HFF-Myc (cell line): ENCODE data around the gene CABP7.
"Not testable (repeated sequence)": the region's sequence is repeated elsewhere in the genome, so short reads cannot be mapped to it uniquely, and the experiment has no call there.

ENCODE experiments used
- DNase-seq: peaks from one replicate; pipeline ENCODE4 v3.0.0-alpha.2; 2011; ENCODE audit warnings: low read depth; ENCODE audit errors: extremely low read depth
- H3K4me3 ChIP-seq: replicated peaks from 2 replicates; pipeline ENCODE4 v1.5.1; 2011; ENCODE audit warnings: low read depth, mild to moderate bottlenecking, control low read depth, low read length
- CTCF ChIP-seq: IDR thresholded peaks from 2 replicates; pipeline ENCODE4 v1.5.1; 2012; ENCODE audit warnings: mild to moderate bottlenecking, low read depth, low read length, control low read depth; ENCODE audit errors: missing control alignments

Gene CABP7

GRCh38 chr22:29750559-29751538 is 31.0 kb downstream of the CABP7 start:
- TF ChIP-seq CTCF: no peak
- no peak overlapping the region for H3K4me3 ChIP-seq
- no peak for DNase-seq

- no peak overlapping the region for H3K4me3 ChIP-seq
- no peak for DNase-seq
These were observed 31.9 kb downstream of the CABP7 start for GRCh38 chr22:29751669-29752068.

GRCh38 chr22:29753808-29754657 is 34.2 kb downstream of the CABP7 start:
- no peak for DNase-seq
- H3K4me3 ChIP-seq: no peak overlapping the region
- TF ChIP-seq CTCF: no peak

More at GRCh38 chr22:29751669-29752068, 31.9 kb downstream of the CABP7 start:
- TF ChIP-seq CTCF: no peak

GRCh38 chr22:29754658-29755395 is 35.0 kb downstream of the CABP7 start:
- not testable (repeated sequence) for DNase-seq, H3K4me3 ChIP-seq

GRCh38 chr22:29755889-29756288 is 36.1 kb downstream of the CABP7 start:
- H3K4me3 ChIP-seq: no peak overlapping the region
- DNase-seq: no peak
- no peak for TF ChIP-seq CTCF

GRCh38 chr22:29756341-29756740 is 36.5 kb downstream of the CABP7 start:
- H3K4me3 ChIP-seq: no peak overlapping the region
- no peak for TF ChIP-seq CTCF
- DNase-seq: no peak
